H1 (cell line): ENCODE results near the gene SLC26A11. TPM values are rescaled to one million over a fixed set of nuclear protein-coding genes. Genes with fewer than 3 reads are reported as not detected.

ENCODE experiments used
- CTCF ChIA-PET: fragments of 300-600 bp; sonication (Branson Sonifier 250); formaldehyde crosslinking; loops from one replicate; lab custom pipeline; 2021; ENCODE audit not compliant: partially characterized antibody; lab: Charles Lee
- POLR2A ChIA-PET: fragments of 300-600 bp; sonication (Branson Sonifier 250); formaldehyde crosslinking; loops from one replicate; lab custom pipeline; 2021; ENCODE audit warnings: inconsistent platforms; ENCODE audit not compliant: partially characterized antibody; lab: Charles Lee
- DNase-seq, 2 experiments: peaks; one replicate each; pipeline versions ENCODE4 v3.0.0 to v3.0.0-alpha.2; 2010 to 2022; ENCODE audit warnings: low spot score in 2 of 2, low read depth in 1 of 2, mixed read lengths in 1 of 2
- FAIRE-seq: peaks from 2 replicates; lab custom pipeline; 2011; peaks lifted over from hg19 to GRCh38; lab: Jason Lieb, UNC
- H2AFZ ChIP-seq: 2 replicates; pipeline ENCODE4 v1.8.1; 2012; ENCODE audit warnings: low read length, inconsistent platforms
- H2AK5ac ChIP-seq: 2 replicates; pipeline ENCODE4 v1.6.1; 2013; ENCODE audit warnings: low read depth, low read length
- H2BK120ac ChIP-seq: replicated peaks from 2 replicates; pipeline ENCODE3; 2013; ENCODE audit warnings: low read depth, low read length, inconsistent platforms
- H2BK12ac ChIP-seq: 2 replicates; pipeline ENCODE4 v1.6.1; 2013; ENCODE audit warnings: low read depth, low read length
- H2BK15ac ChIP-seq: 2 replicates; pipeline ENCODE4 v1.6.1; 2013; ENCODE audit warnings: low read length
- H2BK20ac ChIP-seq: 2 replicates; pipeline ENCODE4 v1.6.1; 2013; ENCODE audit warnings: low read length
- H2BK5ac ChIP-seq: 2 replicates; pipeline ENCODE4 v1.6.1; 2013; ENCODE audit warnings: low read depth, low read length
- H3K14ac ChIP-seq: 2 replicates; pipeline ENCODE4 v1.6.1; 2013; ENCODE audit warnings: inconsistent platforms; ENCODE audit not compliant: insufficient read length
- H3K18ac ChIP-seq: 2 replicates; pipeline ENCODE4 v1.6.1; 2013; ENCODE audit warnings: low read length; ENCODE audit errors: extremely low read depth
- H3K23ac ChIP-seq: 2 replicates; pipeline ENCODE4 v1.6.1; 2013; ENCODE audit warnings: inconsistent platforms; ENCODE audit not compliant: insufficient read length
- H3K23me2 ChIP-seq: 2 replicates; pipeline ENCODE4 v1.6.1; 2013; ENCODE audit warnings: low read depth, low read length
- H3K27ac ChIP-seq: 2 replicates; pipeline ENCODE4 v1.6.1; 2011; ENCODE audit warnings: low read depth, low read length, inconsistent platforms
- H3K27me3 ChIP-seq, 4 experiments: replicated peaks in 1 of 4; 1 replicate in 1 of 4; 2 replicates in 3 of 4; pipeline versions ENCODE4 v1.6.1 to v1.8.1; 2011 to 2013; ENCODE audit warnings: low read length in 3 of 4, mild to moderate bottlenecking in 3 of 4, inconsistent platforms in 2 of 4, mixed read lengths in 2 of 4, moderate library complexity in 1 of 4; ENCODE audit not compliant: control insufficient read depth in 3 of 4, insufficient read depth in 3 of 4; ENCODE audit errors: extremely low read depth in 1 of 4
- H3K36me3 ChIP-seq, 4 experiments: 2 replicates each; pipeline versions ENCODE4 v1.6.1 to v1.8.1; 2011 to 2013; ENCODE audit warnings: mild to moderate bottlenecking in 4 of 4, low read length in 3 of 4, moderate library complexity in 2 of 4, control low read depth in 1 of 4, inconsistent platforms in 1 of 4; ENCODE audit not compliant: insufficient read depth in 4 of 4, control insufficient read depth in 2 of 4
- H3K4ac ChIP-seq: replicated peaks from 2 replicates; pipeline ENCODE3; 2013; ENCODE audit warnings: low read length, low read depth, mixed read lengths, inconsistent platforms; ENCODE audit not compliant: insufficient read length
- H3K4me1 ChIP-seq, 4 experiments: replicated peaks in 1 of 4; 1 replicate in 1 of 4; 2 replicates in 3 of 4; pipeline versions ENCODE4 v1.6.1 to v1.8.1; 2011 to 2013; ENCODE audit warnings: low read length in 3 of 4, inconsistent platforms in 2 of 4, mixed read lengths in 1 of 4; ENCODE audit not compliant: insufficient read depth in 4 of 4, control insufficient read depth in 3 of 4
- H3K4me2 ChIP-seq, 2 experiments: 2 replicates each; pipeline versions ENCODE4 v1.6.1 to v1.8.1; 2011 to 2013; ENCODE audit warnings: low read depth in 2 of 2, low read length in 2 of 2, control low read depth in 1 of 2, inconsistent platforms in 1 of 2, mild to moderate bottlenecking in 1 of 2; ENCODE audit not compliant: insufficient read depth in 1 of 2
- H3K4me3 ChIP-seq, 4 experiments: fragments of 200-600, 300-600 bp in 1 of 4; sonication (generic), shearing (Covaris generic), sonication (Bioruptor Twin) in 1 of 4; 2 replicates each; pipeline versions ENCODE4 v1.5.1 to v1.8.1; 2011 to 2016; ENCODE audit warnings: low read length in 4 of 4, low read depth in 3 of 4, control low read depth in 2 of 4, inconsistent platforms in 2 of 4, mild to moderate bottlenecking in 2 of 4, mixed read lengths in 1 of 4, moderate library complexity in 1 of 4; ENCODE audit not compliant: insufficient read depth in 2 of 4; ENCODE audit errors: extremely low read depth in 1 of 4
- H3K56ac ChIP-seq: replicated peaks from 2 replicates; pipeline ENCODE3; 2013; ENCODE audit warnings: low read depth, mild to moderate bottlenecking, mixed read lengths, low read length, inconsistent platforms; ENCODE audit not compliant: insufficient read length
- H3K79me1 ChIP-seq: 2 replicates; pipeline ENCODE4 v1.6.1; 2013; ENCODE audit warnings: low read depth, low read length, control low read depth
- H3K79me2 ChIP-seq, 2 experiments: 2 replicates each; pipeline versions ENCODE4 v1.6.1 to v1.8.1; 2012 to 2013; ENCODE audit warnings: low read length in 2 of 2, mild to moderate bottlenecking in 2 of 2, inconsistent platforms in 1 of 2; ENCODE audit not compliant: insufficient read depth in 2 of 2, control insufficient read depth in 1 of 2
- H3K9ac ChIP-seq, 4 experiments: replicated peaks in 1 of 4; 1 replicate in 1 of 4; 2 replicates in 3 of 4; pipeline versions ENCODE4 v1.6.1 to v1.8.1; 2011 to 2013; ENCODE audit warnings: low read depth in 3 of 4, low read length in 3 of 4, control low read depth in 2 of 4, mild to moderate bottlenecking in 2 of 4, moderate library complexity in 2 of 4, inconsistent platforms in 1 of 4; ENCODE audit errors: extremely low read depth in 1 of 4
- H3K9me3 ChIP-seq, 2 experiments: 2 replicates each; pipeline versions ENCODE4 v1.6.1 to v1.8.1; 2012 to 2013; ENCODE audit warnings: mild to moderate bottlenecking in 2 of 2, moderate library complexity in 2 of 2, control low read depth in 1 of 2, inconsistent platforms in 1 of 2, low read depth in 1 of 2, low read length in 1 of 2, mixed read lengths in 1 of 2; ENCODE audit not compliant: insufficient read depth in 2 of 2
- H4K20me1 ChIP-seq, 2 experiments: replicated peaks in 1 of 2; 2 replicates each; pipeline versions ENCODE3 to v1.8.1; 2011 to 2013; ENCODE audit warnings: inconsistent platforms in 2 of 2, low read length in 2 of 2, mild to moderate bottlenecking in 1 of 2; ENCODE audit not compliant: insufficient read depth in 2 of 2, control insufficient read depth in 1 of 2
- H4K5ac ChIP-seq: 2 replicates; pipeline ENCODE4 v1.6.1; 2013; ENCODE audit warnings: low read length, low read depth, mixed read lengths, inconsistent platforms; ENCODE audit not compliant: insufficient read length
- H4K8ac ChIP-seq: 2 replicates; pipeline ENCODE4 v1.8.0; 2013; ENCODE audit warnings: mild to moderate bottlenecking, moderate library complexity, low read length, inconsistent platforms; ENCODE audit not compliant: insufficient read depth; ENCODE audit errors: extremely low read depth
- H4K91ac ChIP-seq: replicated peaks from 2 replicates; pipeline ENCODE3; 2013; ENCODE audit warnings: low read length, mixed read lengths, inconsistent platforms; ENCODE audit not compliant: insufficient read length
- PHF8 ChIP-seq: fragments of 200-600 bp; sonication (generic); conservative IDR thresholded peaks from 2 replicates; pipeline ENCODE4 v1.7.1; 2012; ENCODE audit warnings: low read depth, mild to moderate bottlenecking, inconsistent platforms, low read length, moderate library complexity
- WGBS, 2 experiments: shearing (Covaris generic) in 1 of 2; methylation state at CpG; one replicate each; pipeline versions ENCODE4 v1.1.6 to v1.1.7; 2013 to 2015; ENCODE audit warnings: low lambda C conversion rate in 2 of 2, mixed read lengths in 2 of 2, inconsistent platforms in 1 of 2, low coverage in 1 of 2, missing lambda C conversion rate in 1 of 2; ENCODE audit not compliant: insufficient replicate concordance in 2 of 2, insufficient coverage in 1 of 2, insufficient read length in 1 of 2; ENCODE audit errors: extremely low coverage in 1 of 2, missing lambda C conversion rate in 1 of 2; 5-methylcytosine and 5-hydroxymethylcytosine counted together
- polyA plus RNA-seq, 7 experiments: library from polyadenylated mRNA; depleted of rRNA in 3 of 7; stranded (reverse) in 5 of 7; unstranded in 2 of 7; fragments of >200 nt in 5 of 7; fragments of 200-250 nt in 2 of 7; gene quantifications; 1 replicate in 5 of 7; 2 replicates in 1 of 7; 4 replicates in 1 of 7; pipeline versions ENCODE4 v1.2.1 to v1.2.3, GENCODE V29; 2011 to 2013; ENCODE audit warnings: missing spikeins in 2 of 7, mixed read lengths in 2 of 7
- total RNA-seq: library from RNA; stranded (reverse); fragmentation: NEBNext Ultra II Directional; extraction: Animal tissue kit (Norgen Biotek cat#: 25700); gene quantifications from 2 replicates; pipeline ENCODE4 v1.2.1, GENCODE V29; 2021

Gene SLC26A11
- total and polyA plus RNA-seq, 2 of the 8 experiments (the other 6 are each of a cell fraction or from before 2014, with no cell fraction given), result 15.5 to 25.9 TPM

DNA sequence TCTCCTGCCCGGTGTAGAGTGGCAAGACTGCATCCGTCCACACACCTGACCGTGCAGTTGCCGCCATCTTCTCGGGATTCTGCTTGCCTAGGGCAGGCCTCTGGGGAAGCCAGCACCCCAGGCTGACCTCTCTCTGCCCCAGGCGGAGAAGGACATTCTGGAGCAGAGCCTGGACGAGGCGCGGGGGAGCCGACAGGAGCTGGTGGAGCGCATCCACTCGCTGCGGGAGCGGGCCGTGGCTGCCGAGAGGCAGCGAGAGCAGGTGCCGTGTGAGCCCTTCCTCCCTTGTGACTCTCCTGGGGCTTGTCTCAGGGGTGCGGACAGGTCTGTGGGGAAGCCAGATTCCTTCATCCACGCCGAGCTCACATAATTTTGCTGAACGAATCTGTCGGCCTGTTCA lies 30.6 kb upstream of the SLC26A11 start:
- no peak overlapping the region for H3K4me2 ChIP-seq
- H3K23ac ChIP-seq, result no peak overlapping the region
- H3K14ac ChIP-seq, result no peak overlapping the region
- no peak overlapping the region for H3K27ac ChIP-seq
- DNase-seq (no peak), FAIRE-seq (no peak)
- H2BK20ac ChIP-seq, result no peak overlapping the region
- H4K8ac ChIP-seq, result no peak overlapping the region
- H3K9me3 ChIP-seq, result no peaks in the 10 kb centered on the region
- POLR2A ChIA-PET, result interaction anchor here (0.6 to 1.4 kb wide), 2 partner anchors 44 to 54 kb away, joined by 3 to 5 read pairs; no protein-coding TSS in a partner anchor
- H3K79me2 ChIP-seq, result no peaks in the 10 kb centered on the region
- no peak overlapping the region for H2BK5ac ChIP-seq
- H3K4me1 ChIP-seq, result no peaks in the 10 kb centered on the region
- H2BK12ac ChIP-seq, result no peak overlapping the region
- no peaks in the 10 kb centered on the region for H3K36me3 ChIP-seq
- no peak overlapping the region for H2AFZ ChIP-seq
- H3K9ac ChIP-seq, result no peak overlapping the region
- no peaks in the 10 kb centered on the region; a peak in 1 of 7 replicates for H3K27me3 ChIP-seq
- CTCF ChIA-PET, result interaction anchor here (0.6 to 2.8 kb wide), 7 partner anchors 11 to 184 kb away, joined by 3 to 9 read pairs (median 3); no protein-coding TSS in a partner anchor
- no peak overlapping the region for H4K91ac ChIP-seq
- no peak overlapping the region for H2AK5ac ChIP-seq
- no peak overlapping the region for H2BK120ac ChIP-seq
- no peaks in the 10 kb centered on the region for H3K79me1 ChIP-seq
- H3K4ac ChIP-seq, result peak overlapping the region; percentile 63
- H4K5ac ChIP-seq, result no peak overlapping the region
- peaks cover 0 to 1% of the 10 kb centered on the region in 2 experiments for H4K20me1 ChIP-seq
- H3K4me3 ChIP-seq, result no peak overlapping the region
- no peaks in the 10 kb centered on the region for H3K23me2 ChIP-seq
- no peak overlapping the region for H2BK15ac ChIP-seq
- 92% methylated on average over 23 of the region's 23 CpGs; no CpG with 5 or more reads in 1 of the 2 experiments for WGBS, 2 experiments
- no peak overlapping the region for H3K56ac ChIP-seq
- H3K18ac ChIP-seq, result no peak overlapping the region; the same call in 1 of the 2 replicates
- no peak for TF ChIP-seq PHF8
